HUES6 (cell line): ENCODE measurements around the gene NFU1.
A peak's percentile ranks its signal among the peaks of the same experiment; 100 is the strongest.

Experiments
- H3K27ac ChIP-seq: 2 replicates; pipeline ENCODE4 v1.7.0; 2013; ENCODE audit warnings: low read depth, mild to moderate bottlenecking, low read length, inconsistent platforms
- H3K27me3 ChIP-seq: 2 replicates; pipeline ENCODE4 v1.6.1; 2013; ENCODE audit warnings: low read length; ENCODE audit not compliant: control insufficient read depth, insufficient read depth
- H3K36me3 ChIP-seq: 2 replicates; pipeline ENCODE4 v1.6.1; 2013; ENCODE audit warnings: low read length; ENCODE audit not compliant: control insufficient read depth, insufficient read depth
- H3K4me1 ChIP-seq: 2 replicates; pipeline ENCODE4 v1.6.1; 2013; ENCODE audit warnings: low read length; ENCODE audit not compliant: control insufficient read depth, insufficient read depth
- H3K4me3 ChIP-seq: 2 replicates; pipeline ENCODE4 v1.5.1; 2013; ENCODE audit warnings: low read depth, low read length
- H3K9ac ChIP-seq: one replicate; pipeline ENCODE4 v1.6.1; 2013; ENCODE audit warnings: mild to moderate bottlenecking, low read length
- H3K9me3 ChIP-seq: 2 replicates; pipeline ENCODE4 v1.6.1; 2013; ENCODE audit warnings: low read depth, low read length; ENCODE audit not compliant: control insufficient read depth, insufficient read depth

The NFU1 gene

DNA sequence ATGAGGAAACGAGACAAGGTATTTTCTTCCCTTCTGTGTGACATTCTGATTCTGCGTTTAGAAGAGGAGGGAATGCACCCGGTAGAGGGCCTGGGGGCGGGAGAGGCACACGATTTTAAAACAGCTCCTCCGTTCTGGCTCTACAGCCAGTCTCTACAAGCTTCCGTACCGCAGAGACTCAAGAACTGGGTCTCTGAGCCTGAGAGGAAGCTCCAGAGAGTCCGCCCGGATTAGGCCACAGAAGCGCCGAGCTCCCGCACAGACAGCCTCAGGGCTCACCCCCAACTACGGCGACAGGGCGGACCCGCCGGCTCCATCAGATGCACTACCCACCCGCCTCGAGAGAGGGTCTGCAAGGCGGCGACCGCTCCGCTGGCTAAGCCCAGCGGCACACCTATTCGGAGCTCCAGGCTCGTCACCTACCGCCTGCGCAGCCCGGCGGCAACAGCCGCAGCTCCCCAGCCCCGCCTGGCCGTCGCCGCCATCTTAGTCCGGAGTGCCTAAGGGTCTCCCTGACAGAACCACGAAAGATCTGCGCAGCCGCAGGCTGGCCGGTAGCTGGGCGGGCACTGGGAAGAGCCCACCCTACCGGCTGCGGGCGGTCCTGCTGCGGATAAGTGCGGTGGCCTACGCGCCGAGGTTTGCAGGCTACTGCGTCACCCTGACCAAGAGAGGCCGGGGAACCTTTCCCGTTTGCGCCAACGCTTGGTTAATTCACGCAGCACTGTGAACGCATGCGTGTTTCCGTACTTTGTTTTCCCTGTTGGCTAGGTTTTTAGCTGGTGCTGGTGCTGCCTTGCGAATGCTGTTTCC is at the start of gene NFU1:
TSS of gene NFU1 (minus strand) at position 498 of the 813 bp plus-strand sequence. CDS start at position 485, 13 bp downstream.
- H3K4me3 ChIP-seq = peak within 1 kb of the TSS; percentile 79
- no peaks in the 10 kb centered on the region for H3K27me3 ChIP-seq
- H3K36me3 ChIP-seq = peaks cover 9% of the 10 kb centered on the region; the same call in 1 of the 2 replicates
- H3K27ac ChIP-seq = peak within 1 kb of the TSS; percentile 67
- no peaks in the 10 kb centered on the region; the same call in 1 of the 2 replicates for H3K9me3 ChIP-seq
- peak within 1 kb of the TSS; percentile 92 for H3K9ac ChIP-seq
- H3K4me1 ChIP-seq = peaks cover 22% of the 10 kb centered on the region

DNA sequence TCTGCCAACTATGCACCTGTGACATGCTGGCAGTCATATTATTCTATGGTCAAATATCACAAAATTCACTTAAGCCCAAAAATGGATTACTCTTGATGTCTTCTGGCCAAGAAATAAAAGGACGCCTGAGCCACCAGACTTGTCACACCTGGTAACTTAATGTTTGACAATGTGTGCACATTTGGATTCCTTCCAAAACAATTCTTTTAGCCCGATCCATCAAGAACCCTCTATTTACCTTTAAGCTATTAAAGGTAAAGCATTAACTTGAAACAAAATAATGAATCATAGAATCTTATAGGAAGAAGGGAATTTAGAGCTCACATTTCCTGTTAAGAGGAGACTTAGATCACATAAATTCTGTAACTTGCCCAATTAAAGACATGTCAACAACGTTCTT is 46.5 kb upstream of the NFU1 start:
- Histone ChIP-seq H3K27me3 (no peaks in the 10 kb centered on the region), H3K4me1 (no peaks in the 10 kb centered on the region), H3K4me3 (no peak overlapping the region), H3K36me3 (peaks cover 5% of the 10 kb centered on the region; the same call in 1 of the 2 replicates), H3K9me3 (no peaks in the 10 kb centered on the region), H3K9ac (no peak overlapping the region), H3K27ac (no peak overlapping the region)

DNA sequence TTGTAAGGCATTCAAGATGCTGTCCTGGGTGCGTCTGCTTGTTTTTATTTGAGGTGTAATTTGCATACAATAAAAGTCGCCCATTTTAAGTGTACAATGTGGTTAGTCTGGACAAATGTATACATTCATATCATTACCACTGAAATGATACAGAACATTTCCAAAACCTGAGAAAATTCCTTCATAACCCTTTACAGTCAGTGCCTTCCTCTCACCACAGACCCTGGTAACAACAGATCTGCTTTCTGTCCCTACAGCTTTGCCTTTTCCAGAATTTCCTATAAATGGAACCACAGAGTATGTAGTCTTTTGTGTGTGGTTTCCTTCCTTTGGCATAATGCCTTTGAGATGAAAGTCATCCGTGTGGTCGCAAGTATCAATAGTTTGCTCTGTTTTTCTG is 45.8 kb upstream of the NFU1 start:
- Histone ChIP-seq H3K4me3 (no peak overlapping the region), H3K9ac (no peak overlapping the region), H3K27me3 (no peaks in the 10 kb centered on the region), H3K36me3 (peaks cover 5% of the 10 kb centered on the region; the same call in 1 of the 2 replicates), H3K9me3 (no peaks in the 10 kb centered on the region), H3K27ac (no peak overlapping the region), H3K4me1 (no peaks in the 10 kb centered on the region)

DNA sequence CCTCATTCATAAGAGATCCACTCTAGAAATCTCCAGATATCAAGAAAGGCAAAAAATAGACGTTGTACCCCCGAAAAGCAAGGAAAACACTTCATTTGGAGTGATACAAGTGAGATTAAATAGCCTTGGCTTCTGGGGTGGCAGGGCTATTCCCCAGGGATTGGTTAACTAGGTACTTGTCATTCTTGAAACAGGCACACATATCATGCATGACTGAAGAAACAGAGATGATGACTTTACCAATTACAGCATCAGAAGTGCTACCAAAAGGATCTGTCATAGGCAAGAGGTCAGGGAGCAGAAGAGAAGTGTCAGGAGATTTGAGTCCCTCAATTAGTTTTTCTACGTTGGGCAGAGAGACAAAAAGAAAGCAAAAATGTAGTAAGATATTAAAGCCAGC is 45.2 kb upstream of the NFU1 start:
- Histone ChIP-seq H3K4me1 (peaks cover under 1% of the 10 kb centered on the region; the same call in 1 of the 2 replicates), H3K4me3 (no peak overlapping the region), H3K36me3 (peaks cover 5% of the 10 kb centered on the region; the same call in 1 of the 2 replicates), H3K9ac (no peak overlapping the region), H3K9me3 (no peaks in the 10 kb centered on the region), H3K27me3 (no peaks in the 10 kb centered on the region), H3K27ac (no peak overlapping the region)

DNA sequence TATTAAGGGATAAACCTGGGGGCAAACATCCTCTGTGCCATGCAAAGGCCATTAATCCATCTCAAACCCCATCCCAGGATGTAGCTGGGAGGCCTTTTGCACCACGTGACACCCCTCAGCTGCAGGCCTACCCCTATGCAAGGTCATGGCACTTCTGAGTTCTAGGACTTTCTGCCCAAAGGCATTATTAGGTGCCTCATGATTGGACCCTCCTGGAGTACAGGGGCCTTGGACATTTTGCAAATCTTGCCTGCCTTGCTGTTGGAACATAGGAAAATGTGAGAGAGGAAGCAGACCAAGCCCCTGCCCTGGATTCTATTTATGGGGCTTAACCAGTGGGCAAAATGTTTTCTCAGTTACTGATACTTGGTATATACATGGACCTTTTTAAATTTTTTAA is 44.2 kb upstream of the NFU1 start:
- H3K9me3 ChIP-seq = no peaks in the 10 kb centered on the region
- no peak overlapping the region for H3K4me3 ChIP-seq
- H3K27ac ChIP-seq = no peak overlapping the region
- peaks cover 3% of the 10 kb centered on the region; the same call in 1 of the 2 replicates for H3K4me1 ChIP-seq
- no peak overlapping the region for H3K9ac ChIP-seq
- H3K36me3 ChIP-seq = no peaks in the 10 kb centered on the region
- H3K27me3 ChIP-seq = no peaks in the 10 kb centered on the region

DNA sequence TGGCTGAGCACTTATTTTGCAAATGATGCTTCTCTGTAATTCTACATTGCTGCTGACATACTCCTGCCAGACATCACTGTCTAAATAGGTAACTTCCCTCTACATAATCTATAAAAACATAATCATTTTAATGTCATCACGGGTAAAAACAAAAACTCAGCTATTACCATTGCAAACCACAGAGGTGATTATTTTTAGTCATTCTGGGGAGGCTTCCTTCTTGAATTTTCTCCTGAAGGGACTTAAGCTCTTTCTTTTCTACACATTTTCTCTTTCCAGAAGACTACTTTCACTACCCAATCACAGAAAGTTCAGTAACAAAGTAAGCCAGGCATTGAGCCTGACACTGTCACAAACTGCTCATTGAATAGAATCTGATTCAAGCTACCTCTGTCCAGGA is 40.4 kb upstream of the NFU1 start:
- Histone ChIP-seq H3K4me3 (no peak overlapping the region), H3K27ac (no peak overlapping the region), H3K9me3 (no peaks in the 10 kb centered on the region), H3K36me3 (peaks cover 5% of the 10 kb centered on the region; the same call in 1 of the 2 replicates), H3K9ac (no peak overlapping the region), H3K4me1 (peaks cover 9% of the 10 kb centered on the region; the same call in 1 of the 2 replicates), H3K27me3 (no peaks in the 10 kb centered on the region)

DNA sequence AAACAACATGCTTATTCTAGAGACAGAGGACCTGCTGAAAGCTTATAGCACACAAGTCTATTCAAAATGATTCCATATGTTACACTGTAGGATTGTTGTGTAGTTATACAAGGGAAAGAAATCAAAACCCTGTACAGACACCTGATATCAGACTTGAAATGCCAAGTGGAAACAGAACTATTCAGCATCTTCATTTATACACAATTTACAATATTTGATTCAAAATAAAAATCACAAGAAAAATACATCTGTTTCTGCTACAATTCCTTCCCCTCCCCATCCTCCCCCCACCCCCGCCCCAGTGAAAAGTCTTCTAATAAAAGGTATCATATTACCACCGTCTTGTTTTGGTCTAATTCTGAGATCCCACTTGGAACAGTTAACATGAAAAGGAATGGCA is 37.5 kb upstream of the NFU1 start:
- Histone ChIP-seq H3K4me3 (no peak overlapping the region), H3K4me1 (peaks cover 24% of the 10 kb centered on the region), H3K9ac (no peak overlapping the region), H3K36me3 (peaks cover 5% of the 10 kb centered on the region; the same call in 1 of the 2 replicates), H3K9me3 (no peaks in the 10 kb centered on the region), H3K27me3 (no peaks in the 10 kb centered on the region), H3K27ac (no peak overlapping the region)

DNA sequence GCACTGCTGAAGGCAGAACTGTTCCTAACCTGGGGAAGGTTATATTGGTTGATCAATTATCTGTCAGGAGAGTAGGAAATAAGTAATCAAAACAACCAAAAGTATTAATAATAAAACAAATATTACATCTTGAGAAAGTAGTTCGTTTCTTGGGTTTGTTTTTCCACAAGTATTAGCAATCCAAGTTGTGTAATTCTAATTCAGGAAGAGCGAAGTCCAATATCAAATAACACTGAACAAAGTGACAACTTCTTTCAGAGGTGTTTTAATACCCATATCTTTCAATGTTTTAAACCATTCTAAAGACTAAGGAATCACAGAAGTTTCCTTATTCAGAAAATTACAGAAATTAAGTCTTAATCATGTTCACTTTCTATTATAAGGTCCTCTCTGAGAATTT is 34.6 kb upstream of the NFU1 start:
- Histone ChIP-seq H3K9ac (no peak overlapping the region), H3K4me1 (peaks cover 27% of the 10 kb centered on the region), H3K4me3 (no peak overlapping the region), H3K9me3 (no peaks in the 10 kb centered on the region), H3K27ac (no peak overlapping the region), H3K36me3 (peaks cover 5% of the 10 kb centered on the region; the same call in 1 of the 2 replicates), H3K27me3 (no peaks in the 10 kb centered on the region)

DNA sequence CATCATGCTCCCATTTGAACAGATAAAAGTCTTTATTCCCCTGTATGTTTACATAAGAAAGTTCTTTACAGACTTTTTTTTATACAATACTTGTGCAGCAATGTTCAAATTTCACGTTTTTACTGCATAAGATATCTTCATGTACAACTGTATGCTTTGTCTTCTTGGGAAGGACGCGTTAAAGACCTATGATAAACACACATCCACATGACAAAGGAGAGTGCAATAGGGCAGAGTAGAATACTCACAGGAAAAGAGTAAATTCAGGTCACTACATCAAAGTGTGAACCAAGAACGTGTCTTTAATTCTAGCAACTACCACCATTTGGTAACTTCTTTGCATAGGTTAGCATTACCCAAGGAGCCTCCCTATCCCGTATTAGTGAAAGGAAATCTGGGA is 33.7 kb upstream of the NFU1 start:
- H3K36me3 ChIP-seq = peaks cover 10% of the 10 kb centered on the region
- no peak overlapping the region for H3K4me3 ChIP-seq
- no peaks in the 10 kb centered on the region for H3K9me3 ChIP-seq
- H3K27me3 ChIP-seq = no peaks in the 10 kb centered on the region
- H3K4me1 ChIP-seq = peaks cover 27% of the 10 kb centered on the region
- no peak overlapping the region for H3K27ac ChIP-seq
- no peak overlapping the region for H3K9ac ChIP-seq

DNA sequence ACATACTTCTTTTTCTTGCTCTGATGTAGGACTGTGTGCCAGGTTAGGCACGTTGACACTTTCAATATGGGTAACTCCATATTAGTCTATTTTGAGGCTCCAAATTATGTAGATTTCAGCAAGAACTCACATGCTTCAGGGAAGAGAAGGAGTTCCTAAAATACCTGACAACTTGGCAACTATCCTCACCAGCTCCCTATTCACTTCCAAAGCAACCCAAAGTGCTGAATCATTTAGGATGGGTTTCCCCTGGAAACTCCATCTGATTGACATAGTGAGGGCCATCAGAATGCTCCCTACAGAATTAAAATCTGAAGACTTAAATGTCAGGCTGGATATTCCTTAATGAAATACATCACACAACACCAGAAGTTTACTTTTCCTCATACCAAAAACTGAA is 32.5 kb upstream of the NFU1 start:
- H3K9me3 ChIP-seq = no peaks in the 10 kb centered on the region
- no peak overlapping the region for H3K27ac ChIP-seq
- H3K4me1 ChIP-seq = peaks cover 21% of the 10 kb centered on the region
- H3K27me3 ChIP-seq = no peaks in the 10 kb centered on the region
- no peak overlapping the region for H3K4me3 ChIP-seq
- H3K9ac ChIP-seq = no peak overlapping the region
- H3K36me3 ChIP-seq = peaks cover 12% of the 10 kb centered on the region

DNA sequence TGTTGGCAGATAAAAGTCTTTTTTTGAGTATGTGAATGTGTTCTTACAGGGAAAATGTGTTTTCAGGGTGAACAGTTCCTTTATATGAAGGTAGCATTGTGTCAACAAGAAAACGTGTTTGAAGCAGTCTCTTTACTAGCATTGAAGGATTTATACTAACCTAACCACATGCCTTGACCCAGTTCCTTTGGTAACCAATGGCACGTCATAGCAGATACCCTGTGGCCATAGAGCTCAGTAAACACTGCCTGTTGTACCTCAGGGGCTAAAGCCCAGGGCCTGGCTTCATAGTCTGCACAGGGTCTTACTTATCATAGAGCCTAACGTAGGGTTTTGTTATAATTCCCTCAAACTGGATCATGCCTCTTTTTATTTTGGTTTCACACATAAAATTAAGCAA is 32.1 kb upstream of the NFU1 start:
- no peak overlapping the region for H3K27ac ChIP-seq
- H3K4me3 ChIP-seq = no peak overlapping the region
- no peaks in the 10 kb centered on the region for H3K27me3 ChIP-seq
- H3K9me3 ChIP-seq = no peaks in the 10 kb centered on the region
- peaks cover 21% of the 10 kb centered on the region for H3K4me1 ChIP-seq
- peaks cover 12% of the 10 kb centered on the region for H3K36me3 ChIP-seq
- H3K9ac ChIP-seq = no peak overlapping the region
